Gastroesophageal sphincter (tissue), 2 donors: ENCODE data around the gene CSMD2.

Experiments used
- POLR2A ChIP-seq, 2 donors: fragments of 450-650 bp; IDR thresholded peaks; one replicate each; pipeline ENCODE4 v1.6.1; 2017; ENCODE audit warnings: antibody characterized with exemption in 2 of 2, mild to moderate bottlenecking in 2 of 2, moderate library complexity in 1 of 2
- POLR2AphosphoS5 ChIP-seq: sonication (generic); formaldehyde crosslinking; IDR thresholded peaks from one replicate; pipeline ENCODE4 v1.6.1; 2017; ENCODE audit warnings: antibody characterized with exemption

GRCh38 chr1:33615546-33615945 is 549.5 kb downstream of the CSMD2 start:
- TF ChIP-seq POLR2AphosphoS5 = no peak
- TF ChIP-seq POLR2A (IDR thresholded peaks at IDR 0.05) = no peak
